GM23248 (cell line): ENCODE data around the gene RAB33A.

Source experiments
- EZH2 ChIP-seq: fragments of 200-600 bp; sonication (generic); IDR thresholded peaks from 2 replicates; pipeline ENCODE4 v1.6.1; 2018; ENCODE audit warnings: antibody characterized with exemption, mild to moderate bottlenecking; ENCODE audit not compliant: insufficient read depth, poor library complexity, severe bottlenecking
- EZH2phosphoT487 ChIP-seq: fragments of 200-600 bp; sonication (generic); IDR thresholded peaks from 2 replicates; pipeline ENCODE4 v1.6.1; 2018; ENCODE audit warnings: antibody characterized with exemption, moderate library complexity, mild to moderate bottlenecking, low read depth; ENCODE audit not compliant: insufficient read depth

DNA sequence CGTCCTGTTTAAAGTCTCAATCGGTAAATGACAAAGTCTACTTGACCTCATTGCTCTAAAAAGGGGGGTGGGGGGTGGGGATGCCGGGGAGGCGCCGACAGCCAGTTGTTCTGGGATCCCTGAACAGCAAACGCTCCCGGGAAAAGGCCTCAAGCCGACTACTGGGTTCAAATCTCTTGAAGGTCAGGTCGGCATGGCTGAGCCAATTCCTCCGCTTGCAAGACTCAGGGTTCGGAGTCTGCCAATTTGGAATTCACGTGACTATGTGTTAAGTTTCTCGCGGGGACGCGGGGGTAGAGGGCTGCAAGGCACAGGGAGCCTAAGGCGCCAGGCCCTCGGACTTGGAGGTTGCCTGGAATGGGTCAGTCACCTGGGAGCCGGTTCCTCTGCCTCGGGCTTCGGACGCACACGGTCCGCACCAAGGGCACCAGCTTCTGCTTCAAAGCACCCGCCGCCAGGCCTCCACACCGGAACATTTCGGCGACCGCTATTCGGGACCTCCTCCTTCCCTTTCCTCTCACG, 6.5 kb upstream of the RAB33A start:
- TF ChIP-seq EZH2phosphoT487 = no peak
- TF ChIP-seq EZH2 = no peak
